GM21360 (cell line): ENCODE results near the gene SKAP1.

Experiments
- ATAC-seq: cut with Tn5 transposase; IDR thresholded peaks from one replicate; pipeline ENCODE4 v1.9.1; 2021; ENCODE audit warnings: mild to moderate bottlenecking, moderate library complexity; ENCODE audit not compliant: unreplicated experiment

Gene SKAP1

GRCh38 chr17:48153691-48154358 lies 276.2 kb downstream of the SKAP1 start:
- no peak for ATAC-seq

GRCh38 chr17:48152289-48152688 lies 277.7 kb downstream of the SKAP1 start:
- ATAC-seq, result no peak

GRCh38 chr17:48151220-48151619 lies 278.8 kb downstream of the SKAP1 start:
- ATAC-seq, result no peak

- no peak for ATAC-seq
Measured at GRCh38 chr17:48150597-48151001, 279.4 kb downstream of the SKAP1 start.

GRCh38 chr17:48149787-48150463 lies 280.1 kb downstream of the SKAP1 start:
- ATAC-seq, result no peak

- no peak for ATAC-seq
Measured at GRCh38 chr17:48148854-48149786, 280.9 kb downstream of the SKAP1 start.

- no peak for ATAC-seq
Measured at GRCh38 chr17:48148029-48148770, 281.8 kb downstream of the SKAP1 start.

GRCh38 chr17:48144976-48145798 lies 284.8 kb downstream of the SKAP1 start:
- no peak for ATAC-seq

- ATAC-seq, result no peak
Measured at GRCh38 chr17:48144231-48144630, 285.8 kb downstream of the SKAP1 start.

GRCh38 chr17:48143629-48144028 lies 286.4 kb downstream of the SKAP1 start:
- ATAC-seq, result no peak

GRCh38 chr17:48139944-48140343 lies 290.1 kb downstream of the SKAP1 start:
- ATAC-seq, result no peak

- no peak for ATAC-seq
Measured at GRCh38 chr17:48137656-48138055, 292.4 kb downstream of the SKAP1 start.

GRCh38 chr17:48134912-48135480 lies 295.0 kb downstream of the SKAP1 start:
- ATAC-seq, result no peak

- no peak for ATAC-seq
Measured at GRCh38 chr17:48132385-48132784, 297.6 kb downstream of the SKAP1 start.

GRCh38 chr17:48131216-48131824 lies 298.7 kb downstream of the SKAP1 start:
- ATAC-seq, result no peak

- no peak for ATAC-seq
Measured at GRCh38 chr17:48129981-48130380, 300.0 kb downstream of the SKAP1 start.

- no peak for ATAC-seq
Measured at GRCh38 chr17:48128400-48128799, 301.6 kb downstream of the SKAP1 start.

- no peak for ATAC-seq
Measured at GRCh38 chr17:48127371-48128051, 302.5 kb downstream of the SKAP1 start.

- ATAC-seq, result no peak
Measured at GRCh38 chr17:48126532-48126850, 303.5 kb downstream of the SKAP1 start.
